NCI-H1436 (cell line): Measurements from ENCODE around the gene ENTHD1.

Experiments used
- DNase-seq: peaks from one replicate; lab custom pipeline; 2025; lab: John Stamatoyannopoulos, UW

ENTHD1 gene

GRCh38 chr22:39893526-39893925 lies at the start of gene ENTHD1:
Gene ENTHD1, minus strand, starts transcription at chr22:39893760. Its CDS starts 6,012 bp downstream, at chr22:39887748.
- DNase-seq: no peak

GRCh38 chr22:39943337-39943736 lies 49.8 kb upstream of the ENTHD1 start:
- DNase-seq: no peak

DNA sequence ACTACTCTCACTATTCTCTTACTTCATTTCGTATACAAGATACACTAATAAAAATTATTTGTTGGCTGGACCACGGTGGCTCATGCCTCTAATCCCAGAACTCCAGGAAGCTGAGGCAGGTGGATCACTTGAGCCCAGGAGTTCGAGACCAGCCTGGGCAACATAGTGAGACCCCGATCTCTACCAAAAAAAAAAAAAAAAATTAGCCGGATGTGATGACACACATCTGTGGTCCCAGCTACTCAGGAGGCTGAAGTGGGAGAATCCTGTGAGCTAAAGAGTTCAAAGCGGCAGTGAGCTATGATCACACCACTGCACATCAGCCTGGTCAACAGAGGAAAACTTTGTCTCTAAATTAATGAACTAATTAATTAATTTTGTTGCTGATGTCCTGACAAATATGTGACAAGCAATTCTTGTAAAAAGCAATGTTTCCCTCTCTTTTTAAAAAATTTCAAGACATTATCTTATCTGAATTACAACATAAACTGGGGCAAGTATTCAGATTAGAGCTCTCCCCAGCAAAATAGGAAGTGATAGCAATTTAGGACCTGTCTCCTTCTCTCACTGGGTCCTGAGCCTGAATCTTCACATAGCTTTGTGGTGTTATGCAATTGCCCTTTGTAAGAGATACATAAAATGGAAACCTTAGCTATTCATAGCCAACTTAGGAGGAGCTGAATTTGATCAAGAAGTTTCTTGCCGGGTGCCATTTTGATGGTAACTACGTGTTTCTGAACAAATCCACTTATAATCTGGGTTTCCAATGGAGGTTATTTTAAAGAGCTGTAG lies 49.1 kb upstream of the ENTHD1 start:
- DNase-seq: no peak

- no peak for DNase-seq
Measured at GRCh38 chr22:39941601-39942000, 48.0 kb upstream of the ENTHD1 start.

- no peak for DNase-seq
Measured at GRCh38 chr22:39940757-39941305, 47.3 kb upstream of the ENTHD1 start.

DNA sequence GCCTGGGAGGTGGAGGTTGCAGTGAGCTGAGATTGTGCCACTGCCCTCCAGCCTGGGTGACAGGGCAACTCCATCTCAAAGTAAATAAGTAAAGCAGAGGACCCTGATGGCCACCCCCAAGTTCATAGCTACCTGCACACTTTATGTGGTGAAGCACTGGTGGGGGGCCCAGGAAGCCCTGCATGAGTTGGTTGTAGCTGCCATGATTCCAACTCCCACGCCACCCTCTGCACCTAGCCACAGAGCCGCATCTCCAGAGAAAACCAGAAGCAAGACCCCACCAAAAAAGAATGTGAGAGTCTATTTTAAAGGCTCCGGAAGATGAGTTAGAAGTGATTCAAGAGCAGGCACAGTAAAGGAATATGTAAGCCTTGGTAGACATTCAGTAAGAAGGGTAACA lies 46.3 kb upstream of the ENTHD1 start:
- DNase-seq: no peak

- DNase-seq: no peak
Measured at GRCh38 chr22:39938509-39939111, 45.0 kb upstream of the ENTHD1 start.

DNA sequence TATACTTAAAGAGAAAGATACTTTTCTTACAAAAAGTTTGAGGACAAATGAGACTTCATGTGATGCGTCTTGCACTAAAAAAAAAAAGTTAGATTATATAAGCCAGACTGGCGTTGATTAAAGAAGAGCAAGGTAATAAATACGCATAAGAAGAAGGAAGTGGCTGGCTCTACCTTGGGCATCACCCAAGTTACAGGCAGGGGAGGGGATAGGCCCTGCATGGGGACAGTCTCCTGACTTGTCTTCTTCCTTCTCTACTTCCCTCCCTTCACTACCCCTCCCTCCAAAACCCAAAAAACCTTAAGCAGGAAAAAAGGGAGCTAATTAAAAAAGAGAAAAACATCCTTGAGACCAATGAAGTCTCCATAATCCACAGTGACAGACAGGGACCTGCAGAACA lies 44.3 kb upstream of the ENTHD1 start:
- no peak for DNase-seq

- DNase-seq: no peak
Measured at GRCh38 chr22:39936523-39937145, 43.1 kb upstream of the ENTHD1 start.

- no peak for DNase-seq
Measured at GRCh38 chr22:39935612-39936011, 42.1 kb upstream of the ENTHD1 start.

- DNase-seq: no peak
Measured at GRCh38 chr22:39935116-39935515, 41.6 kb upstream of the ENTHD1 start.

DNA sequence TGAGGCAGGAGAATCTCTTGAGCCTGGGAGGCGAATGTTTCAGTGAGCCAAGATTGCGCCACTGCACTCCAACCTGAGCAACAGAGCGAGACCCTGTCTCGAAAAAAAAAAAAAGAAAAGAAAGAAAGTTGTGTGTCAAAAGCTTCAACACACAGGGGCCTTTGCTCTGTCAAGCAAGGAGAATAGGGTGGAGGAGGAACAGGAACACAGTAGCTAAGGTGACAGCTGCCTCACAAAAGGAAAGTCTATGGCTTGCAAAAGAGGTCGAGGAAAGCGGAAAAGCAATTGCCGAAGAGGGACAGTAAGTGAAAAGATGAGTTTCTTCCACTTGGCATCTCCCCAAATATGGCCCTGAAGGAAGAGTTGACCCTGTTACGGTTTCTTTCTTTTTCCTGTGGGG lies 40.2 kb upstream of the ENTHD1 start:
- no peak for DNase-seq

GRCh38 chr22:39932918-39933649 lies 39.5 kb upstream of the ENTHD1 start:
- DNase-seq: peak; percentile 14

DNA sequence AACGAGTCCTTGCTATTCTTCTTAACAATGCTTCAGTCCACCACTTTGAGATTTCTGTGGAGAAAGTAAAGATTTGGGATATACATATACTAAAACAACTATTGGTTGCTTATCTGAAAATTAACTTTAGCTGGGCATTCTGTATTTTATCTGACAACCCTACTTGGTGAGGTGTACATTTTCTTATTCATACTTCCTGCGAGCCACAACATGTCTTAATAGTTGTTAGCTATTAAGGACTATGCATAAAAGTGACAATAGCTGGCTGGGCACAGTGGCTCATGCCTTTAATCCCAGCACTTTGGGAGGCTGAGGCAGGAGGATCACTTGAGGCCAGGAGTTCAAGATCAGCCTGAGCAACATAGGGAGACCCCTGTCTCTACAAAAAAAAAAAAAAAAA lies 38.6 kb upstream of the ENTHD1 start:
- DNase-seq: no peak

GRCh38 chr22:39931251-39931650 lies 37.7 kb upstream of the ENTHD1 start:
- no peak for DNase-seq

GRCh38 chr22:39928536-39929520 lies 35.3 kb upstream of the ENTHD1 start:
- DNase-seq: no peak

DNA sequence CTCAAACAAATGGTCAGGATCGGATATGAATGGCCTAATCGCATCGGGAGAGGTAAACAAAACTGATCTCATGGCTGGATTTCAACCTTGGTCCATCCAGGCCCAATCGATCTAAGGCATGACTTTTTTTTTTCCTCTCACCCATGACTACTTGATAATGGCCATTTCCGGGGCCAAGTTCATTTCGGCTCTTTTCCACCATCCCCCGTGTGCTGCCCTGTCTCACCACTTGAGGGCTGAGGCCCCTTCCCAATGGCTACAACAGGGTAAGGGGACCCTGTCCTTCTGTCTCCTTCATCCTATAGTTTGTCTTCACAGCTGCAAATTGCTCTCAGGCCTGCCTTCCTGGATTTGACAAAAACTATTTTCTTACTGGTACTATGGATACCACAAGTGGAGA lies 34.0 kb upstream of the ENTHD1 start:
- DNase-seq: no peak

GRCh38 chr22:39926753-39927152 lies 33.2 kb upstream of the ENTHD1 start:
- no peak for DNase-seq

- DNase-seq: no peak
Measured at GRCh38 chr22:39925909-39926679, 32.5 kb upstream of the ENTHD1 start.

DNA sequence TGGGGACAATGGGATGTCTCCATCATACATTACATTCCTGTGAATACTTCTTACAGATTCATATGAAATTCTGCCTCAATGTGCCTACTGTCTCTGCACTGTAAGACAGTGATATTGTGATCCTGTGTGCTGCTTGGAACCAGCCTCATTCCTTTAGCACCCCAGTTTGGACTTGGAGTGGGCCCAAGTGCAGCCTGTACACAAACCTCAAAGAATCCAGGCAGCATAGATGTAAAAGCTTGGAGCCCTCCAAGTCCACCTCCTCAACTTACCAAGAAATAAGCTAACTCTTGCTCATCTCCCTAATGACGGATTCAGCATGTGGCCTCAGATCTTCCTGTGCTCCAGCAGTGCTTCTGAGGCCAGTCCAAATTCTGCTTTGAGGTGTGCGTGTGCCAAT lies 31.7 kb upstream of the ENTHD1 start:
- DNase-seq: no peak
